HUES6 (cell line): ENCODE data around the gene KLLN.
"Not testable (repeated sequence)": the region's sequence is repeated elsewhere in the genome, so short reads cannot be mapped to it uniquely, and the experiment has no call there.

Experiments used
- H3K27ac ChIP-seq: 2 replicates; pipeline ENCODE4 v1.7.0; 2013; ENCODE audit warnings: low read depth, mild to moderate bottlenecking, low read length, inconsistent platforms
- H3K27me3 ChIP-seq: 2 replicates; pipeline ENCODE4 v1.6.1; 2013; ENCODE audit warnings: low read length; ENCODE audit not compliant: control insufficient read depth, insufficient read depth
- H3K36me3 ChIP-seq: 2 replicates; pipeline ENCODE4 v1.6.1; 2013; ENCODE audit warnings: low read length; ENCODE audit not compliant: control insufficient read depth, insufficient read depth
- H3K4me1 ChIP-seq: 2 replicates; pipeline ENCODE4 v1.6.1; 2013; ENCODE audit warnings: low read length; ENCODE audit not compliant: control insufficient read depth, insufficient read depth
- H3K4me3 ChIP-seq: 2 replicates; pipeline ENCODE4 v1.5.1; 2013; ENCODE audit warnings: low read depth, low read length
- H3K9ac ChIP-seq: one replicate; pipeline ENCODE4 v1.6.1; 2013; ENCODE audit warnings: mild to moderate bottlenecking, low read length
- H3K9me3 ChIP-seq: 2 replicates; pipeline ENCODE4 v1.6.1; 2013; ENCODE audit warnings: low read depth, low read length; ENCODE audit not compliant: control insufficient read depth, insufficient read depth

The KLLN gene

GRCh38 chr10:87841186-87841585 lies 22.1 kb downstream of the KLLN start:
- no peaks in the 10 kb centered on the region for H3K9me3 ChIP-seq
- H3K27ac ChIP-seq: no peak overlapping the region
- 0 out of 2 replicates have a peak, but pooled peaks cover 5% of the 10 kb centered on the region for H3K4me1 ChIP-seq

GRCh38 chr10:87838650-87839049 lies 24.7 kb downstream of the KLLN start:
- H3K27me3 ChIP-seq: no peaks in the 10 kb centered on the region
- no peaks in the 10 kb centered on the region for H3K36me3 ChIP-seq
- H3K4me3 ChIP-seq: no peak overlapping the region
- 0 out of 2 replicates have a peak, but pooled peaks cover 5% of the 10 kb centered on the region for H3K4me1 ChIP-seq
- H3K27ac ChIP-seq: no peak overlapping the region
- H3K9me3 ChIP-seq: no peaks in the 10 kb centered on the region
- H3K9ac ChIP-seq: no peak overlapping the region

More at GRCh38 chr10:87841186-87841585, 22.1 kb downstream of the KLLN start:
- Histone ChIP-seq H3K4me3 (no peak overlapping the region), H3K9ac (no peak overlapping the region), H3K36me3 (no peaks in the 10 kb centered on the region), H3K27me3 (no peaks in the 10 kb centered on the region)

- Histone ChIP-seq H3K4me3 (no peak overlapping the region), H3K4me1 (no peaks in the 10 kb centered on the region), H3K27me3 (no peaks in the 10 kb centered on the region), H3K9ac (no peak overlapping the region), H3K9me3 (no peaks in the 10 kb centered on the region), H3K27ac (no peak overlapping the region), H3K36me3 (no peaks in the 10 kb centered on the region)
Observed at GRCh38 chr10:87837445-87837844, 25.9 kb downstream of the KLLN start.

GRCh38 chr10:87836098-87836497 lies 27.2 kb downstream of the KLLN start:
- no peaks in the 10 kb centered on the region for H3K27me3 ChIP-seq
- no peaks in the 10 kb centered on the region for H3K4me1 ChIP-seq
- no peaks in the 10 kb centered on the region for H3K36me3 ChIP-seq
- no peak overlapping the region for H3K4me3 ChIP-seq
- H3K9ac ChIP-seq: no peak overlapping the region
- H3K9me3 ChIP-seq: no peaks in the 10 kb centered on the region
- no peak overlapping the region for H3K27ac ChIP-seq

GRCh38 chr10:87829986-87830729 lies 33.2 kb downstream of the KLLN start:
- Histone ChIP-seq H3K9ac (no peak overlapping the region), H3K4me1 (no peaks in the 10 kb centered on the region), H3K4me3 (no peak overlapping the region), H3K9me3 (no peaks in the 10 kb centered on the region; the same call in 1 of the 2 replicates), H3K27ac (no peak overlapping the region), H3K27me3 (no peaks in the 10 kb centered on the region), H3K36me3 (no peaks in the 10 kb centered on the region)

GRCh38 chr10:87829051-87829450 lies 34.3 kb downstream of the KLLN start:
- H3K27me3 ChIP-seq, H3K36me3 ChIP-seq, H3K4me3 ChIP-seq, H3K9ac ChIP-seq, H3K4me1 ChIP-seq, H3K9me3 ChIP-seq, H3K27ac ChIP-seq: not testable (repeated sequence)

GRCh38 chr10:87827681-87828080 lies 35.7 kb downstream of the KLLN start:
- no peaks in the 10 kb centered on the region for H3K36me3 ChIP-seq
- no peaks in the 10 kb centered on the region for H3K27me3 ChIP-seq
- no peaks in the 10 kb centered on the region; the same call in 1 of the 2 replicates for H3K9me3 ChIP-seq
- H3K27ac ChIP-seq: no peak overlapping the region
- no peak overlapping the region for H3K9ac ChIP-seq
- no peaks in the 10 kb centered on the region for H3K4me1 ChIP-seq
- H3K4me3 ChIP-seq: no peak overlapping the region

GRCh38 chr10:87826653-87827052 lies 36.7 kb downstream of the KLLN start:
- H3K9ac ChIP-seq: no peak overlapping the region
- H3K9me3 ChIP-seq: no peaks in the 10 kb centered on the region; the same call in 1 of the 2 replicates
- no peak overlapping the region for H3K4me3 ChIP-seq
- H3K27ac ChIP-seq: no peak overlapping the region
- H3K36me3 ChIP-seq: no peaks in the 10 kb centered on the region
- H3K4me1 ChIP-seq: no peaks in the 10 kb centered on the region
- no peaks in the 10 kb centered on the region for H3K27me3 ChIP-seq

- H3K9me3 ChIP-seq: no peaks in the 10 kb centered on the region
- no peaks in the 10 kb centered on the region for H3K27me3 ChIP-seq
- H3K36me3 ChIP-seq: peaks cover 2% of the 10 kb centered on the region; the same call in 1 of the 2 replicates
- H3K27ac ChIP-seq: no peak overlapping the region
- peak overlapping the region; percentile 90; the same call in 1 of the 2 replicates for H3K4me3 ChIP-seq
- no peak overlapping the region for H3K9ac ChIP-seq
- H3K4me1 ChIP-seq: peaks cover 11% of the 10 kb centered on the region; the same call in 1 of the 2 replicates
Observed at GRCh38 chr10:87819289-87819585, 44.1 kb downstream of the KLLN start.

GRCh38 chr10:87818505-87819288 lies 44.6 kb downstream of the KLLN start:
- Histone ChIP-seq H3K4me3 (peak overlapping the region; percentile 90), H3K9me3 (no peaks in the 10 kb centered on the region), H3K4me1 (peaks cover 11% of the 10 kb centered on the region; the same call in 1 of the 2 replicates), H3K9ac (peak overlapping the region; percentile 88), H3K27me3 (no peaks in the 10 kb centered on the region), H3K36me3 (peaks cover 7% of the 10 kb centered on the region; the same call in 1 of the 2 replicates), H3K27ac (no peak overlapping the region)
